ENCODE measurements around the gene CES5A.
"Not testable (repeated sequence)": the region's sequence is repeated elsewhere in the genome, so short reads cannot be mapped to it uniquely, and the experiment has no call there.

CES5A gene

DNA sequence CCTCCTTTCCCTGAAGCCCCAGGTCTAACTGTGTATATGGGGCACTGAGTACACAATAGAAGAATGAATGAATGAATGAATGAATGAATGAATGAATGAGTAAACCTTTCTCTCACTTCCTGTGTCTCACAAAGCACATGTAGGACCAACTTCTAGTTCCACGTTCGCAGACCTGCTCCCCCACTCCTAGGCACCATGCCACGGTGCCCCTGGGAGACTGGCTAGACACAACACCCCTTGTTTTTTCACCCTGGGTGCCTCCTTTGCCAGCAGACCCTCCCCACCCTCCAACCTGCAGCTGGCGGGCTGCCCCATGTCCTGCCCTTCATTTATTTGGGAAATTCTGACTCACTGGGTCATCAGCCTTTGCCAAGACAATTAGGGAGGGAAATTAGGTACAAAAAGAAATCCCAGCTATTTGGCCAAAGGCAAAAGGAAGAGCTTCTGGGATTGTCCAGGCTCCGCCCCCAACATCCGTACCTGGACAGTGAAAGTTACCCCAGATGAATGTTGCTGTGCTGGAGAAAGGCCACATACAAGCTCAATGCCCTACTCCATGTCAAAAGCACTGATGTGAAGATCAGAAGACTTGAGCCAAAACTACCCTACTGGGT lies 50.0 kb downstream of the CES5A start:
- DNase-seq: no peak

DNA sequence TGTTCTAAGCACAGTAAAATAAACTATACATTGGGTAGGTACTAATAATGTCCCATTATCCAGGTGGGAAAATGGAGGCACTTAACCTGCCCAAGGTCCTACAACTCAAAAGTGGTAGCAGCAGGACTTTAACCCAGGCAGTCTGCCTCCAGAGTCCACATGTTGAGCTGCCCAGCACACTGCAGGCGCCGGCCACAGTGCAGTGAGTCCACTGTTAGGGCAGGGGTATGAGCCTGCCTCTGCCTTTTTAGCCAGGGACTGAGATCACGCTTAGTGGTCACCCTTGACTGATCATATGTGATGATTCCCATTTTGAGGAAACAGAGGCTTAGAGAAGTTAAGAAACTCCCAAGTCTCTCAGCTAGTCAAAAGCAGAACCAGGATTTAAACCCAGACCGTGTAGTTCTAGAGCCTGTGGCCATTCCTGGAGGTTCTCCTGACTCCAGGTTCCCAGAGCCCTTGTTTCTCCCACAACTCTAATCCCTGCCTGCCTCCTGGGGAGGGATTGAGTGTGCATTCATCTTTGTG lies 50.6 kb downstream of the CES5A start:
- DNase-seq: no peak

DNA sequence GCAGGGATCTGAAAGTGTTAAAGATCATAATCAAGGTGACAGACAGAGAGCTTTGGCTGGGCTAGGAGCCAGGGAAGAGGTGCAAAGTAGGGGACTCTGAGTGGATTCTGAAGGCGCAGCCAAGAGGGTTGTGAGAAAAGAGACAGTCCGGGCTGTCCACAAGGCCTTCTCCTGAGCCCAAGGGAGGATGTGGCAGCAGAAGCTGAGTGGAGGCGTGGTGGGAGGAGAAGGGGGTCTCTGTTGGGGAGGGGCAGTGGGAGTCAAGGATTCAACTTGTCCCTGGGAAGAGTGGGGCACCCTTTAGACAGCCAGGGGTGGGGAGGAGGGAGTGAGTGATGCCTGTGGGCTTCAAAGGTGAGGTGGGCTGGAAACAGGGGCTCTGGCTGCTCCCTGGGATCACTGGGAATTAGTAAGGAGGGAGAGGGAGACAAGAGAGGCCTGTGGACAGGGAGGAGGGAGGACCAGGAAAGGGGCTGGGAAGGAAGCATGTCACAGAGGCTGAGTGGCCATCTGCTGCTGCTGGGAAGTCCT lies 52.8 kb downstream of the CES5A start:
- DNase-seq: no peak

DNA sequence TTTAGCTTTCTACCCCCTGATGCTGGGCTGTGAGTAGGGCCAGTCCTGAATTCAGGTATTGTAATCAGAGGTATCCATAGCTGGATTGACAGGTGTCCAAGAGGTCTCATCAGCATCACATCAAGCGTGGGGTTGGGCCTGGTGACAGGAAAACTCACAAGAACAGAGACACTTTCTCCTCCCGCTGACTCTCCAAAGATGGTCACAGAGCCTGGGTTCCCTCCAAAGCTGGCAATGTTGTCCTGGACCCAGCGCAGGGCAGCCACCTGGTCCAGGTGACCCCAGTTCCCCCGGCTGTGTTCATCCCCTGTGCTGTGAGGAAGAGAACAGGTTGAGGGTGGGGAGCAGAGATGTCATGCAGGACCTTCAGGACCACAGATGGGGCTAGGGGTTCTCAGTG lies 54.0 kb downstream of the CES5A start:
- DNase-seq: no peak

DNA sequence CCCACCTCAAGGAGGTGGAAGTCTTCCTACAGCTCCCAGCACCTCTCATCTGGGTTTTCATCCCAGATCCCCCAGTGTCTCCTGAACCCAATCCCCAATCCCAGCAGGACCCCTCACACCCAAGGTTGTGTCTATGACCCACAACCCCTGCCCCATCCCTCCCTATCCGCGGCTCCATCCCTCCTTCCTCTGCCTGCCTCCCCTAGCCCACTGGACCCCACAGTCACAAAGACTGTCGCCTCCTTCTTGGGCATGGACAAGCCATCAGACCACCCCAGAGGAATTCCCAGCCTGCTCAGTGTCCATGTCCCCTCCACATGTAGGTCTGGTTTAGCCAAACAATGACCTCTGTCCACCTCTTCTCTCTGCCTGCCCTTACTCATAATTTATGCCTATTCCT lies 54.6 kb downstream of the CES5A start:
- DNase-seq: no peak

DNA sequence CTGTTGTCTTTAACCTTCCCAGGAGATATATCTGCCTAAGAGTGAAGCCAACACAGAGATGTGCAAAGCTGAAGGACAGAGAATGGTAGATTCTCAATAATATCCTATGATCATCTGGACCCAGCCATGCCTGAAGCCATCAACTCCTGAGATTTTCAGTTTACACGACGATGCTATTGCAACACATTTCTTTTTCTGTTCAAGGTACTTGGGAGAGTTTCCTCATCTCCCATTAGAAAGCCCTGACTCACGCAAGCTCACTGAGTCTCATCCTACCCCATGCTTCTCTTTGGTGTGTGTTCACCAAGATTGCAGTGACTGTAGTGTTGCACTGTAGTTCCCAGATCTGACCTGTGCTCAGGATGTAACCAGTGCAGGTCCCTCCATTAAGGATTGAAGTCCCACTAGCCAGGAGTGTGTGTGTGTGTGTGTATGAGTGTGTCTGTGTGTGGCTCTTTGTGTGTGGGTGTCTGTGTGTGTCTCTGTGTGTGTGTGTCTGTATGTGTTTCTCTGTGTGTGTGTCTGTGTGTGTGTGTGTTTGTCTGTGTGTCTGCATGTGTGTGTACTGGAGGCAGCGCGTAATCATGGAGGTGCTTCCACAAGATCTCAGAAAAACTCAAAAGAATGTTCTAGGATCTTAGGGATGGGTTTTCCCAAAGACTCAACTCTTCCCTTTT lies 57.8 kb downstream of the CES5A start:
- DNase-seq: no peak

DNA sequence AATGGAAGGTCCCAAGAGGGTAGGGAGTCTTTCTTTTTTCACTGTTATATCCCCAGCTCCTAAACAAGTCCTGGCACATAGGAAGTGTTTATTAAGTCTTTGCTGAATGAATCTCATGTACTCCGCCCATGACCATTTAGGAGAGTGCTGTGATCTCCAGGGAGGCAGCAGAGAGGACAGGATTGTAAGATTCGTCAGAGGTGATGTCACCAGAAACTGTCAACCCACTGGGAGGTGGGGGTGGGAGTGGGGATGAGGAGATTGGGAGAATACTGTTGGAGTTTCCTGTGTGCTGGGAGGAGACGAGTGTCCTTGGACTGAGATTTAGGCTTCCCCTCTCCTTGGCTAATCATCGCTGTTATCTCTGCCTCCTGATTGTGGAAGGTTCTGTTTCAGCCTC lies 59.0 kb downstream of the CES5A start:
- DNase-seq: not testable (repeated sequence)

DNA sequence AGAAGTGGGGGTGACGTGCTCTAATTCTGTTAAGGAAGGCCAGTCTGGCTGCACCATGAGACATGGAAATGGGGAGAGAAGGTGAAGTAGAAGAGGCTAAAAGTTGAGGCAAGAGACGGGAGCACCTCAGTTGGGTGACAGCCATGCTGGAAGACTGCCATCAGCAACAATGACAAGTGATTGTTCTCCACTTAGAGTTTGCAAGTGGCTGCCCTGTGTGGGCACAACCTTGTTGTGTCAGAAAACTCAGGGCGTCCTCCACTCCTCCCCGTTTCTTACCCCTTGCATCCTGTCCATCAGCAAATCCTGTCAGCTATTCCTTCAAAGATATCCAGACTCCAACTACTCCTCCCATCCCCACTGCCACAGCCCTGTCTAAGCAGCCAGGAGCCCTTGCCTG lies 59.9 kb downstream of the CES5A start:
- DNase-seq: no peak

DNA sequence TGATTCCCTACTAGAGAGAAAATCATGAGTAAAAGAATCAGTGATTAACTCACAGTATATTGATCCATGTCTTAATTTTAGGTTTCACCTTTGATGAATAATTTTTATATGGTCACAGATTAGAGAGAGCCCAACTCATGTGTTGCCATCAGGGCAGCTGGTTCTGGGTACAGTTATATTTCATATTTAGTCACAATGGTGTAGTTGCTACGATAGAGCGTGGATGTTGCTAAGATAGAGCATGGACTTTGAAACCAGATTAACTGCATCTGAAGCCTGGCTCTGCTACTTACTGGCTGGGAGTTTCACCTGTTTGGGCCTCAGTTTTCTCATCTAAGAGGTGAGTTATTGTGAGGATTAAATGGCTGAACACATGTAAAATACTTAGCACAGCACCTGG lies 61.0 kb downstream of the CES5A start:
- not testable (repeated sequence) for DNase-seq

DNA sequence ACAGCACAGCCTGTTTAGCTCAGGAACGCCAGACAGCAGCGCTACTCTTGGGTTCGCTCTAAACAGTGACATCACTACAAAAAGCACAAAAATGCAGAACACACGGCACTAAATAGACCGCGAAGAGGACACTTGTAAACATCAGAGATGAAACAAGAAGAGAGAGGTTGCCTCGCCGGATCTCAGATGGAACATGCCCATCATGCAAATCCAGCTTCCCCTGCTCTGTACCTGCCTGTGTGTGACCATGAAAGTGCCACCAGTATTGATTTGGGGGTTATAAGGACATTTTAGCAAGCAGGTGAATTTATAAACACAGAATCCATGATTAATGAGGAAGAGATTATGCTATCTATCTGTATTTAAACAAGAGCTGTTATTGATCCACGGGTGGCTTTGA lies 61.4 kb downstream of the CES5A start:
- not testable (repeated sequence) for DNase-seq

DNA sequence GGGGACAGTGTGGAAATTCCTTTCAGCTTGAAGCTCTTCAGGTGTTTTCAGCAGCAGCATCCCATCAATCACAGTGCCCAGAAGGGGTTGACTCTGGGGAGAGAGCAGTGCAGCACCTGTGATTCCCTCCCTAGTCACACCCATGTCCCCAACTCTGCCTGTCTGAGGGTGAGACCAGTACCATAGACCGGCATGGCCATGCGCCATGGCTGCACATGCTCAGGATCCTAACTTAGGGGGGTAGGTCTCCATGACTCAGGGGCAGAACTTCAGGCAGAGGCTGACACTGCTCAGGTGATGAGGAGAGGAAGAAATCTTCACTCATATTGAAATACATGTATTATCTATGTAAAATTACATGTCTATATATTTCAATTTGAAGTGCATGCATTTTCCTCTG lies 62.2 kb downstream of the CES5A start:
- no peak for DNase-seq

DNA sequence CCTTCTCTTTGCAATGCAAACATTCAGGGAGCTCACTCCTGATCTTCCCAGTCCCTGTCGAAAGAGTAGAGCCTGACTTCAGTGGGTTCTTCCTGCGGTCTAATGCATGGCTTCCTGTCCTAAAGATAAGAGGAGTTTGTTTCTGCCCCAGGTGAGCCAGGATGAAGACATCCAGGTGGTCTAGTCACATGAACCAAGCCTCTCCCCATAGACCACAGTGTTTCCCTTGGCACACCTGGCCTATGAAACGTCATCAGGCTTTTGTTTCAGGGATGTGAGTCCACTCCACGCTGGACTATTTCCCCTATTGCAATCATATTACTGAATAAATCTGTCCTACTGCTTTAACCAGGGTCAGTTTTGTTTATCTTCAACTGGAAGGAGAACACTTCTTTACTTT lies 63.4 kb downstream of the CES5A start:
- DNase-seq: no peak

DNA sequence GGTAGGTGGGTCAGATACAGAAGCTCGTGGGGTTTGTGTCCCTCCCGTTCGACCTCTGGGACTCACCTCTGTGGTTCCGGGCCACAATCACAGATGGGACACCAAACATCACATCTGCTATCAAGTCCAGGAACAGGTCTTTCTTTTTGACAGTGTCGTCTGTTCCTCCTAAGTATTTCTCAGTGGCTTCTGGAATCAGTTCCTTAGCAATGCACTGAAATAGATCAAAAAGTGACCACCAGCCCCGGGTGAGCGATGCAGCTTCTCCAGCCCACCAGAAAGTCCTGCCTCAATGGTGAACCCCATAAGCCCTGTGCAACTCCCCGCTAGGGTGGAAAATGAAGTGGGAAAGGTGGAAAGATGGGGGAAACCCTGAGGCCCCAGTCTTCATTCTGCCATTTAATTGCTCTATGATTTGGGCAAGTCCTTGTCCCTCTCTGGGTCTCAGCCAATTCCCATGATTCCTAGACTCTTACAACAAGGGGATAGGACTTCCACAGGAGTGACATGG lies 64.7 kb downstream of the CES5A start:
- no peak for DNase-seq

DNA sequence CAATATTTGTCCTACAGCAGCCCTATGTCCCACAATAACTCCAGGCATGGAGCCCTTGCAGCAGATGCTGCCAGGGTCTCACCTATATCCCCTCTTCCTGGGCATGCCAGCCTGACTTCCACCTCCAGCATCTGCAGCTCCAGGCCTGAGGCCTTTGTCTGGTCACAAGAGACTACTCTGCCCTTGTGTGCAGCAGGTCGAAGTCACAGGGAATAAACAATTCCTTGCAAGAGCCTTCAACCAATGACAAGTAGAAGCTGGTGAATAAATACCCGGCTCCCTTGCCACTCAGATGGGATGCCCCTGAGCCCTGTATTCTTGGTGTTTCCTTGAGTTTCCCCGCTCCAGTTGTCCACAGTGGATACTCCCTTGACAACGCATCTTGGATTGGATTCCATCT lies 65.3 kb downstream of the CES5A start:
- DNase-seq: no peak

DNA sequence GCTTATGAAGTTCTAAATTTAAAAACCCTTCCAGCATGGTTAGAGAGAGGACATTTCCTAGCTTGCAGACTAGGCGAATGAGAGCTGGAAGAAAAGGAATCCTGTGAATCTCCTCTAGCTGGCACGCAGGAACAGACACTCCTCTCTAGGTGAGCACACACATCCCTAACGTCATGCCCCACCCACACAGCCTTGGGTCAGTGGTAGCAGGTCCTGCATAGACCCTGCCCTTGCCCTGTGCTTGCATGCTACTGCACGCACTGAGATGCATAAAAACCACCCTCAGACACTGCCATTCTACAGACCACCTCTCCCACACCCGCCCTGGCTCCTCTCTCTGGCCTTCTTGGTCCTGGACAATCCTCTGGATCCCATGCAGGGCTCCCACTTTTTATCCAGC lies 65.8 kb downstream of the CES5A start:
- no peak for DNase-seq

DNA sequence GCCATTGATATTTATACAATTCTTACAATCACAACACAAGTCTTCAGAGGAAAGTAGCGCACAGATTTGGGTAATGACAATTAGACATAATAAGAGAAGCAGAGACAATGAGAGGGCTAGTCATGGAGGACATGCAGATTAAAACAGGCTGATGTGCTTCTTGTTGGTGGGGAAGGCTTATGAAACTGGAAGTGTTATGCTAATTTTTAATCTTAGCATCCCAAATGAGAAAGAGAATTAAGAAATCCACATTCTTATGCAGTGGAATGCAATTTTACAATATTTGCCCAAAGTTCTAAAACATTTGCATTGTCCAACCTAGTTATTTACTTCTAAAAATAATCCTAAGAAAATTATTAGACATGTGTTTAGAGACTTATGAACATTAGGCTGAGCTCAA lies 66.9 kb downstream of the CES5A start:
- not testable (repeated sequence) for DNase-seq

DNA sequence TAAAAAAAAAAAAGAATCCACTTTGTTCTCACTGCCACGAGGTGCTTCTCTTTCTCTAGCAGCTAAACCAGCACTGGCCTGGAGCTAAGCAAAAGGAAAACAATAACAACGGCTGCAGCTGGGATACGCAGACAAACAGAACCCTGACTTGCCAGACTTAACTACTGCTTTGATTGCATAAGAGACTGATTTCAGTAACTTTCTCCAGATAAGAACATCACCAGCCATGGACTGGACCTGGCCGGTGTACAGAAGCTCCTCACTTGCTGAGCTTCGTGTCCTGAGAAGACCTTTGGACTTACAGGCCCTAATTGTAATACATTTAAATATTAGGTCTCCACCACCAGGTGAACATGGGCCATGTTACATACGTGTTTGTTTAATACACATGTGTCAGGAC lies 70.1 kb downstream of the CES5A start:
- DNase-seq: not testable (repeated sequence)

DNA sequence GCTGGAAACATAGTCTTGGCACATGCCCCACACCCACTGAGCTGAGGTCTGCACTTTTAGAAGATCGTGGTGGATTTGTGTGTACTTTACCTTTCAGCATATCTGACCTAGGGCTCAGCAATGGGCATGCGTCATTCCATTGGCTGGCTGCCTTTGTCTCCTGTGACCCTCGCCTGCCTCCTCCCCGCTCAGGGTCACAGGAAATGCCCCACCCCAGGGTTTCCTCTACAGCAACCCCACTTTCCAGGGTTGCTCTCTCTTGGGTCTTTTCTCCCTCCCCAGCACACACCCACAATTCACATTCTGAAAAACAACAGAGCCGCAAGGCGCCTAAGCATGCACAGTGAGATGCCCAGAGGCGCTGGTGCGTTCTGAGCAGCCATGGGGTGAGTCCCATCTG lies 71.5 kb downstream of the CES5A start:
- not testable (repeated sequence) for DNase-seq

All from activated naive CD4-positive, alpha-beta T cell (primary cell).